H1 (cell line): ENCODE measurements around the gene RPTOR. TPM values are rescaled to one million over a fixed set of nuclear protein-coding genes. Genes with fewer than 3 reads are reported as not detected.

Source experiments
- MAX ChIP-seq: IDR thresholded peaks from 2 replicates; pipeline ENCODE4 v1.6.1; 2012; ENCODE audit warnings: inconsistent platforms
- POLR2A ChIP-seq, 2 experiments: IDR thresholded peaks; 1 replicate in 1 of 2; 2 replicates in 1 of 2; pipeline ENCODE4 v1.6.1; 2011; ENCODE audit warnings: low read depth in 2 of 2, low read length in 2 of 2, mild to moderate bottlenecking in 2 of 2; ENCODE audit errors: control extremely low read depth in 1 of 2
- RXRA ChIP-seq: IDR thresholded peaks from 2 replicates; pipeline ENCODE4 v1.6.1; 2011; ENCODE audit warnings: low read depth, mild to moderate bottlenecking, low read length, moderate library complexity; ENCODE audit not compliant: insufficient read depth
- TAF1 ChIP-seq: IDR thresholded peaks from 2 replicates; pipeline ENCODE4 v1.6.1; 2011; ENCODE audit warnings: mild to moderate bottlenecking, low read depth, low read length
- polyA plus RNA-seq, 7 experiments: library from polyadenylated mRNA; depleted of rRNA in 3 of 7; stranded (reverse) in 5 of 7; unstranded in 2 of 7; fragments of >200 nt in 5 of 7; fragments of 200-250 nt in 2 of 7; gene quantifications; 1 replicate in 5 of 7; 2 replicates in 1 of 7; 4 replicates in 1 of 7; pipeline versions ENCODE4 v1.2.1 to v1.2.3, GENCODE V29; 2011 to 2013; ENCODE audit warnings: missing spikeins in 2 of 7, mixed read lengths in 2 of 7
- total RNA-seq: library from RNA; stranded (reverse); fragmentation: NEBNext Ultra II Directional; extraction: Animal tissue kit (Norgen Biotek cat#: 25700); gene quantifications from 2 replicates; pipeline ENCODE4 v1.2.1, GENCODE V29; 2021
- TF ChIP-seq, protein P1 (sequence below): fragments of 300-600 bp; sonication (generic); IDR thresholded peaks from 2 replicates; pipeline ENCODE4 v1.7.1; 2012; ENCODE audit warnings: low read length, moderate library complexity, mild to moderate bottlenecking, inconsistent platforms; ENCODE audit not compliant: insufficient replicate concordance
- TF ChIP-seq, protein P2 (sequence below): IDR thresholded peaks from 2 replicates; pipeline ENCODE4 v1.6.1; 2012; ENCODE audit warnings: low read length, inconsistent platforms
- TF ChIP-seq, protein P3 (sequence below), 3 experiments: IDR thresholded peaks; 1 replicate in 2 of 3; 2 replicates in 1 of 3; pipeline versions ENCODE4 v1.5.1 to v1.6.1; 2011; ENCODE audit warnings: low read length in 3 of 3, mild to moderate bottlenecking in 3 of 3, inconsistent platforms in 2 of 3, low read depth in 1 of 3, moderate library complexity in 1 of 3; ENCODE audit not compliant: insufficient read depth in 1 of 3; ENCODE audit errors: control extremely low read depth in 1 of 3

Gene RPTOR
- total and polyA plus RNA-seq, 2 of the 8 experiments (the other 6 are each of a cell fraction or from before 2014, with no cell fraction given) = 6.9 to 28.7 TPM

- TF ChIP-seq, protein P1, sequence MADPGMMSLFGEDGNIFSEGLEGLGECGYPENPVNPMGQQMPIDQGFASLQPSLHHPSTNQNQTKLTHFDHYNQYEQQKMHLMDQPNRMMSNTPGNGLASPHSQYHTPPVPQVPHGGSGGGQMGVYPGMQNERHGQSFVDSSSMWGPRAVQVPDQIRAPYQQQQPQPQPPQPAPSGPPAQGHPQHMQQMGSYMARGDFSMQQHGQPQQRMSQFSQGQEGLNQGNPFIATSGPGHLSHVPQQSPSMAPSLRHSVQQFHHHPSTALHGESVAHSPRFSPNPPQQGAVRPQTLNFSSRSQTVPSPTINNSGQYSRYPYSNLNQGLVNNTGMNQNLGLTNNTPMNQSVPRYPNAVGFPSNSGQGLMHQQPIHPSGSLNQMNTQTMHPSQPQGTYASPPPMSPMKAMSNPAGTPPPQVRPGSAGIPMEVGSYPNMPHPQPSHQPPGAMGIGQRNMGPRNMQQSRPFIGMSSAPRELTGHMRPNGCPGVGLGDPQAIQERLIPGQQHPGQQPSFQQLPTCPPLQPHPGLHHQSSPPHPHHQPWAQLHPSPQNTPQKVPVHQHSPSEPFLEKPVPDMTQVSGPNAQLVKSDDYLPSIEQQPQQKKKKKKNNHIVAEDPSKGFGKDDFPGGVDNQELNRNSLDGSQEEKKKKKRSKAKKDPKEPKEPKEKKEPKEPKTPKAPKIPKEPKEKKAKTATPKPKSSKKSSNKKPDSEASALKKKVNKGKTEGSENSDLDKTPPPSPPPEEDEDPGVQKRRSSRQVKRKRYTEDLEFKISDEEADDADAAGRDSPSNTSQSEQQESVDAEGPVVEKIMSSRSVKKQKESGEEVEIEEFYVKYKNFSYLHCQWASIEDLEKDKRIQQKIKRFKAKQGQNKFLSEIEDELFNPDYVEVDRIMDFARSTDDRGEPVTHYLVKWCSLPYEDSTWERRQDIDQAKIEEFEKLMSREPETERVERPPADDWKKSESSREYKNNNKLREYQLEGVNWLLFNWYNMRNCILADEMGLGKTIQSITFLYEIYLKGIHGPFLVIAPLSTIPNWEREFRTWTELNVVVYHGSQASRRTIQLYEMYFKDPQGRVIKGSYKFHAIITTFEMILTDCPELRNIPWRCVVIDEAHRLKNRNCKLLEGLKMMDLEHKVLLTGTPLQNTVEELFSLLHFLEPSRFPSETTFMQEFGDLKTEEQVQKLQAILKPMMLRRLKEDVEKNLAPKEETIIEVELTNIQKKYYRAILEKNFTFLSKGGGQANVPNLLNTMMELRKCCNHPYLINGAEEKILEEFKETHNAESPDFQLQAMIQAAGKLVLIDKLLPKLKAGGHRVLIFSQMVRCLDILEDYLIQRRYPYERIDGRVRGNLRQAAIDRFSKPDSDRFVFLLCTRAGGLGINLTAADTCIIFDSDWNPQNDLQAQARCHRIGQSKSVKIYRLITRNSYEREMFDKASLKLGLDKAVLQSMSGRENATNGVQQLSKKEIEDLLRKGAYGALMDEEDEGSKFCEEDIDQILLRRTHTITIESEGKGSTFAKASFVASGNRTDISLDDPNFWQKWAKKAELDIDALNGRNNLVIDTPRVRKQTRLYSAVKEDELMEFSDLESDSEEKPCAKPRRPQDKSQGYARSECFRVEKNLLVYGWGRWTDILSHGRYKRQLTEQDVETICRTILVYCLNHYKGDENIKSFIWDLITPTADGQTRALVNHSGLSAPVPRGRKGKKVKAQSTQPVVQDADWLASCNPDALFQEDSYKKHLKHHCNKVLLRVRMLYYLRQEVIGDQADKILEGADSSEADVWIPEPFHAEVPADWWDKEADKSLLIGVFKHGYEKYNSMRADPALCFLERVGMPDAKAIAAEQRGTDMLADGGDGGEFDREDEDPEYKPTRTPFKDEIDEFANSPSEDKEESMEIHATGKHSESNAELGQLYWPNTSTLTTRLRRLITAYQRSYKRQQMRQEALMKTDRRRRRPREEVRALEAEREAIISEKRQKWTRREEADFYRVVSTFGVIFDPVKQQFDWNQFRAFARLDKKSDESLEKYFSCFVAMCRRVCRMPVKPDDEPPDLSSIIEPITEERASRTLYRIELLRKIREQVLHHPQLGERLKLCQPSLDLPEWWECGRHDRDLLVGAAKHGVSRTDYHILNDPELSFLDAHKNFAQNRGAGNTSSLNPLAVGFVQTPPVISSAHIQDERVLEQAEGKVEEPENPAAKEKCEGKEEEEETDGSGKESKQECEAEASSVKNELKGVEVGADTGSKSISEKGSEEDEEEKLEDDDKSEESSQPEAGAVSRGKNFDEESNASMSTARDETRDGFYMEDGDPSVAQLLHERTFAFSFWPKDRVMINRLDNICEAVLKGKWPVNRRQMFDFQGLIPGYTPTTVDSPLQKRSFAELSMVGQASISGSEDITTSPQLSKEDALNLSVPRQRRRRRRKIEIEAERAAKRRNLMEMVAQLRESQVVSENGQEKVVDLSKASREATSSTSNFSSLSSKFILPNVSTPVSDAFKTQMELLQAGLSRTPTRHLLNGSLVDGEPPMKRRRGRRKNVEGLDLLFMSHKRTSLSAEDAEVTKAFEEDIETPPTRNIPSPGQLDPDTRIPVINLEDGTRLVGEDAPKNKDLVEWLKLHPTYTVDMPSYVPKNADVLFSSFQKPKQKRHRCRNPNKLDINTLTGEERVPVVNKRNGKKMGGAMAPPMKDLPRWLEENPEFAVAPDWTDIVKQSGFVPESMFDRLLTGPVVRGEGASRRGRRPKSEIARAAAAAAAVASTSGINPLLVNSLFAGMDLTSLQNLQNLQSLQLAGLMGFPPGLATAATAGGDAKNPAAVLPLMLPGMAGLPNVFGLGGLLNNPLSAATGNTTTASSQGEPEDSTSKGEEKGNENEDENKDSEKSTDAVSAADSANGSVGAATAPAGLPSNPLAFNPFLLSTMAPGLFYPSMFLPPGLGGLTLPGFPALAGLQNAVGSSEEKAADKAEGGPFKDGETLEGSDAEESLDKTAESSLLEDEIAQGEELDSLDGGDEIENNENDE = no peak
- no peak for TF ChIP-seq RXRA
- TF ChIP-seq, protein P2, sequence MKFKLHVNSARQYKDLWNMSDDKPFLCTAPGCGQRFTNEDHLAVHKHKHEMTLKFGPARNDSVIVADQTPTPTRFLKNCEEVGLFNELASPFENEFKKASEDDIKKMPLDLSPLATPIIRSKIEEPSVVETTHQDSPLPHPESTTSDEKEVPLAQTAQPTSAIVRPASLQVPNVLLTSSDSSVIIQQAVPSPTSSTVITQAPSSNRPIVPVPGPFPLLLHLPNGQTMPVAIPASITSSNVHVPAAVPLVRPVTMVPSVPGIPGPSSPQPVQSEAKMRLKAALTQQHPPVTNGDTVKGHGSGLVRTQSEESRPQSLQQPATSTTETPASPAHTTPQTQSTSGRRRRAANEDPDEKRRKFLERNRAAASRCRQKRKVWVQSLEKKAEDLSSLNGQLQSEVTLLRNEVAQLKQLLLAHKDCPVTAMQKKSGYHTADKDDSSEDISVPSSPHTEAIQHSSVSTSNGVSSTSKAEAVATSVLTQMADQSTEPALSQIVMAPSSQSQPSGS = no peak
- TF ChIP-seq TAF1 = no peak
- TF ChIP-seq, protein P3, sequence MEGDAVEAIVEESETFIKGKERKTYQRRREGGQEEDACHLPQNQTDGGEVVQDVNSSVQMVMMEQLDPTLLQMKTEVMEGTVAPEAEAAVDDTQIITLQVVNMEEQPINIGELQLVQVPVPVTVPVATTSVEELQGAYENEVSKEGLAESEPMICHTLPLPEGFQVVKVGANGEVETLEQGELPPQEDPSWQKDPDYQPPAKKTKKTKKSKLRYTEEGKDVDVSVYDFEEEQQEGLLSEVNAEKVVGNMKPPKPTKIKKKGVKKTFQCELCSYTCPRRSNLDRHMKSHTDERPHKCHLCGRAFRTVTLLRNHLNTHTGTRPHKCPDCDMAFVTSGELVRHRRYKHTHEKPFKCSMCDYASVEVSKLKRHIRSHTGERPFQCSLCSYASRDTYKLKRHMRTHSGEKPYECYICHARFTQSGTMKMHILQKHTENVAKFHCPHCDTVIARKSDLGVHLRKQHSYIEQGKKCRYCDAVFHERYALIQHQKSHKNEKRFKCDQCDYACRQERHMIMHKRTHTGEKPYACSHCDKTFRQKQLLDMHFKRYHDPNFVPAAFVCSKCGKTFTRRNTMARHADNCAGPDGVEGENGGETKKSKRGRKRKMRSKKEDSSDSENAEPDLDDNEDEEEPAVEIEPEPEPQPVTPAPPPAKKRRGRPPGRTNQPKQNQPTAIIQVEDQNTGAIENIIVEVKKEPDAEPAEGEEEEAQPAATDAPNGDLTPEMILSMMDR (IDR thresholded peaks at IDR 0.05; ENCODE audit: control extremely low read depth in 1 of 3, insufficient read depth in 1 of 3, low read depth in 1 of 3, low read length in 3 of 3) = no peak
- no peak for TF ChIP-seq MAX
- TF ChIP-seq POLR2A (IDR thresholded peaks at IDR 0.05; ENCODE audit: control extremely low read depth in 1 of 2, low read depth in 2 of 2, low read length in 2 of 2) = no peak
Measured at GRCh38 chr17:80665792-80666191, 121.2 kb downstream of the RPTOR start (continued).
